Suprapubic skin (tissue), 4 donors: ENCODE data around the gene PDIA2. TPM values are rescaled to one million over a fixed set of nuclear protein-coding genes. Genes with fewer than 3 reads are reported as not detected.

Experiments used
- DNase-seq, 2 donors: peaks; one replicate each; pipeline ENCODE4 v3.0.0-alpha.2; 2019; ENCODE audit warnings: low spot score in 2 of 2
- H3K27ac ChIP-seq: fragments of 200-600 bp; sonication (generic); one replicate; pipeline ENCODE4 v1.5.1; 2019
- H3K27me3 ChIP-seq: fragments of 200-600 bp; sonication (generic); one replicate; pipeline ENCODE4 v1.5.1; 2019
- H3K36me3 ChIP-seq: fragments of 200-600 bp; sonication (generic); one replicate; pipeline ENCODE4 v1.5.1; 2019
- H3K4me1 ChIP-seq: fragments of 200-600 bp; sonication (generic); one replicate; pipeline ENCODE4 v1.5.1; 2019
- H3K4me3 ChIP-seq: fragments of 200-600 bp; sonication (generic); one replicate; pipeline ENCODE4 v1.5.1; 2019; ENCODE audit warnings: mild to moderate bottlenecking
- H3K9me3 ChIP-seq: fragments of 200-600 bp; sonication (generic); one replicate; pipeline ENCODE4 v1.5.1; 2019
- EP300 ChIP-seq: sonication (generic); formaldehyde crosslinking; IDR thresholded peaks from one replicate; pipeline ENCODE4 v1.6.1; 2017; ENCODE audit warnings: antibody characterized with exemption
- POLR2A ChIP-seq, 2 donors: fragments of 450-650 bp; IDR thresholded peaks; one replicate each; pipeline ENCODE4 v1.6.1; 2017; ENCODE audit warnings: antibody characterized with exemption in 2 of 2, mild to moderate bottlenecking in 2 of 2, moderate library complexity in 2 of 2
- POLR2AphosphoS5 ChIP-seq, 3 donors: sonication (generic); formaldehyde crosslinking; IDR thresholded peaks; one replicate each; pipeline ENCODE4 v1.6.1; 2017; ENCODE audit warnings: antibody characterized with exemption in 3 of 3
- WGBS: methylation state at CpG from one replicate; pipeline ENCODE4 v1.1.5; 2018; 5-methylcytosine and 5-hydroxymethylcytosine counted together
- total RNA-seq, 4 donors: library from RNA; depleted of rRNA; stranded (reverse); fragments of >200 nt; gene quantifications; one replicate each; pipeline ENCODE4 v1.1.0, GENCODE V29; 2016
- TF ChIP-seq, protein P1 (sequence below), 2 donors: fragments of 200-600 bp in 1 of 2; fragments of 450-650 bp in 1 of 2; sonication (generic) in 1 of 2; IDR thresholded peaks; one replicate each; pipeline ENCODE4 v1.5.1; 2016 to 2019; ENCODE audit warnings: antibody characterized with exemption in 2 of 2, mild to moderate bottlenecking in 1 of 2, moderate library complexity in 1 of 2

The PDIA2 gene
- not detected for total RNA-seq

DNA sequence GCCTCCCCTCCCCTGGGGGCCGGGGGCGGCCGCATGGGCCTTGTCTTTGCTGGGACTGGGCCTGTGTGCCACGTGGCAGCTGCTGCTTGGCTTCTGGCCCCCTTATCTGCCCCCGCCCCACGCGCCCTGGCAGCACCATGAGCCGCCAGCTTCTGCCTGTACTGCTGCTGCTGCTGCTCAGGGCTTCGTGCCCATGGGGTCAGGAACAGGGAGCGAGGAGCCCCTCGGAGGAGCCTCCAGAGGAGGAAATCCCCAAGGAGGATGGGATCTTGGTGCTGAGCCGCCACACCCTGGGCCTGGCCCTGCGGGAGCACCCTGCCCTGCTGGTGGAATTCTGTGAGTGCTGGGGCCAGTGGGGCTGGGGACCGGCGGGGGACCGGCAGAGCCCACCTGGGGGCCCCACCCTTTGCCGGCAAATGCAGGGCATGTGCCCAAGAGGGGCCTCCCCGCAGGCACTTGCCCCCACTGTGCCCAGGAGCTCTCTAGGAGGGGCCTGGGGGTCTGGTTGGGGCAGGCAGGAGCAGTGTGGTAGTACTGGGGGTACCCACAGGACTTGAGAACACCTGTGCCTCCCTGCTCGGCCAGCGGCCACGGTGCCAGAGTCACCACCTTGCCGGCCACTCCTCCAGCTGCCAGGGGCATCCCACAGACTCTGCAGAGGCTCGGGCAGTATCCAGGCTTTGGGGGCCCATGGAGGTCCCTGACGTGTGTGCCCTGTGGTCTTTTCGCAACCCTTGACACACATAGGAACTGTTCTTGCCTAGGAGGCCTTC is at the start of gene PDIA2:
Gene PDIA2 (plus strand): TSS at position 132 of the 773 bp plus-strand sequence. CDS start 6 bp downstream, at position 138.
- H3K4me3 ChIP-seq: no peak within 1 kb of the TSS
- DNase-seq: no peak
- WGBS: 68% methylated on average over 4 of the region's 25 CpGs
- H3K27ac ChIP-seq: no peak within 1 kb of the TSS
- peaks cover 28% of the 10 kb centered on the region for H3K4me1 ChIP-seq
- no peak for TF ChIP-seq POLR2AphosphoS5 (IDR thresholded peaks at IDR 0.05)
- no peak for TF ChIP-seq EP300
- no peak for TF ChIP-seq POLR2A (IDR thresholded peaks at IDR 0.05)
- TF ChIP-seq, protein P1, sequence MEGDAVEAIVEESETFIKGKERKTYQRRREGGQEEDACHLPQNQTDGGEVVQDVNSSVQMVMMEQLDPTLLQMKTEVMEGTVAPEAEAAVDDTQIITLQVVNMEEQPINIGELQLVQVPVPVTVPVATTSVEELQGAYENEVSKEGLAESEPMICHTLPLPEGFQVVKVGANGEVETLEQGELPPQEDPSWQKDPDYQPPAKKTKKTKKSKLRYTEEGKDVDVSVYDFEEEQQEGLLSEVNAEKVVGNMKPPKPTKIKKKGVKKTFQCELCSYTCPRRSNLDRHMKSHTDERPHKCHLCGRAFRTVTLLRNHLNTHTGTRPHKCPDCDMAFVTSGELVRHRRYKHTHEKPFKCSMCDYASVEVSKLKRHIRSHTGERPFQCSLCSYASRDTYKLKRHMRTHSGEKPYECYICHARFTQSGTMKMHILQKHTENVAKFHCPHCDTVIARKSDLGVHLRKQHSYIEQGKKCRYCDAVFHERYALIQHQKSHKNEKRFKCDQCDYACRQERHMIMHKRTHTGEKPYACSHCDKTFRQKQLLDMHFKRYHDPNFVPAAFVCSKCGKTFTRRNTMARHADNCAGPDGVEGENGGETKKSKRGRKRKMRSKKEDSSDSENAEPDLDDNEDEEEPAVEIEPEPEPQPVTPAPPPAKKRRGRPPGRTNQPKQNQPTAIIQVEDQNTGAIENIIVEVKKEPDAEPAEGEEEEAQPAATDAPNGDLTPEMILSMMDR (IDR thresholded peaks at IDR 0.05): no peak
- peaks cover 19% of the 10 kb centered on the region for H3K36me3 ChIP-seq
- H3K27me3 ChIP-seq: peaks cover 37% of the 10 kb centered on the region
- H3K9me3 ChIP-seq: no peaks in the 10 kb centered on the region

DNA sequence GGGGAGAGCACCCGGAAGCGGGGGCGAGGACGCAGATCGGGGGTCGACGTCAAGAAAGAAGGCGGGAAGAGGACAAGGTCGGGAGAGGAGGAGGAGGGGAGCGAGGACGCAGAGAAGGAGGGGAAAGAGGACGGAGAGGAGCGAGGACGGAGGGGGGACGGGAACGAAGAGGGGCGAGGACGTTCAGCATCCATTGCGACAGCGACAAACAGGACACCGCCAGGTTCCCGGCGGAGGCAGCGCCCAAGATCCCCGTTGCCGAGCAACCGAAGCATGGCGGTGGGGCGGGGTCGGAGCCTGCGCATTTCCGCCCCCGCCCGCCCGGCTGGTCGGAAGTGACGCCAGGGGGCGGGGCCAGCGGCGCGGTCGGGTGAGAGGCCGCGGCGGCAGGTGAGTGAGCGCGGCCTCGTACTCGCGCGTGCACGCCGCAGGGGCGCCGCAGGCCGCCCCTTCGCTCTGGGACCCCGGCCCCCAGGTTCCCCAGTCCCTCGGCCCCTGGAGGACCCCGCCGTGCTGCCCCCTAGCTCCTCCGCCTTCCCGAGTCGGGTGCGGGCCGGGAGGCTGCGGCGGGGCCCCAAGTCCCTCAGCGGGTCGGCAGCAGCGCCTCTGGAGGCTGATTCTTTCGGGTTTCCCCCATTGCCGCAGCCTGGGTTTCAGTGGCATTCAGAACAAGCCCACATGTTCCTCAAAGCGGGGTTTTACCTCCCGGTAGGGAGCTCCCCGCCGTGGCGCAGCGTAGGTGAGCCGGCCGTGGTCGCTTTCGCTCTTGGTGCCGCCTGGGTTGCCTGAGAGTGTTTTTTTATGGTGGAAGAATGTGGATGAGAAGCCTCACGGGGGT is 48.3 kb upstream of the PDIA2 start, which contains the start of gene FAM234A:
Gene FAM234A (plus strand): TSS at position 354 of the 838 bp plus-strand sequence. CDS start 19,593 bp downstream, outside the sequence.
- DNase-seq: peak; percentile 97
- WGBS: 1% methylated on average over 38 of the region's 85 CpGs
- Histone ChIP-seq H3K36me3 (no peaks in the 10 kb centered on the region), H3K4me1 (peaks cover 11% of the 10 kb centered on the region), H3K9me3 (no peaks in the 10 kb centered on the region), H3K27ac (peak within 1 kb of the TSS; percentile 95), H3K4me3 (peak within 1 kb of the TSS; percentile 65), H3K27me3 (no peaks in the 10 kb centered on the region)
- TF ChIP-seq POLR2A (IDR thresholded peaks at IDR 0.05) (peak; percentile 70 to 95), EP300 (no peak), POLR2AphosphoS5 (IDR thresholded peaks at IDR 0.05) (peak in 1 of 3 donors; percentile 66)
- TF ChIP-seq, protein P1 (IDR thresholded peaks at IDR 0.05): peak; percentile 21 to 37

DNA sequence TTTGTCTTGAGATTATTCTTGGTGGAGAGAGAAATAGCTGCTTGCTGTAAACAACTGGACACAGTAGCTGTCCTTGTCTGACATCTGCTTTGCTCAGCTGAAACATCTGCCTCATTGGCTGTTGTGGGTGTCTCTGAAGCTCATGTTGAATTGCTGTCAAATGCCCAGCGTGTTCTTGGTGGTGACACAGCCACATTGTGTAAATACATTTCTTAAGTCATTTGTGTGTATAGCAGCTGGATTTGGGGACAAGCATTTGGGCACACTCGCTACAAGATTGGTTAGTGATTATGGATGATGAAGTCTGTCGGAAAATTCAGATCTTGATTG is 43.1 kb upstream of the PDIA2 start:
- TF ChIP-seq EP300: no peak
- no peak for TF ChIP-seq POLR2A (IDR thresholded peaks at IDR 0.05)
- no peak for DNase-seq
- WGBS: 75% methylated on average over 3 of the region's 3 CpGs
- Histone ChIP-seq H3K4me3 (no peak overlapping the region), H3K4me1 (peaks cover 14% of the 10 kb centered on the region), H3K36me3 (no peaks in the 10 kb centered on the region), H3K9me3 (no peaks in the 10 kb centered on the region), H3K27me3 (no peaks in the 10 kb centered on the region), H3K27ac (peak overlapping the region; percentile 34)

- TF ChIP-seq, protein P1 (IDR thresholded peaks at IDR 0.05): no peak
- TF ChIP-seq POLR2AphosphoS5 (IDR thresholded peaks at IDR 0.05) (no peak), POLR2A (IDR thresholded peaks at IDR 0.05) (no peak), EP300 (no peak)
- no peak overlapping the region for H3K27ac ChIP-seq
- peaks cover 12% of the 10 kb centered on the region for H3K4me1 ChIP-seq
- no peaks in the 10 kb centered on the region for H3K27me3 ChIP-seq
- no peaks in the 10 kb centered on the region for H3K9me3 ChIP-seq
- no peak overlapping the region for H3K4me3 ChIP-seq
- DNase-seq: no peak
- no peaks in the 10 kb centered on the region for H3K36me3 ChIP-seq
- WGBS: 81% methylated on average over 7 of the region's 8 CpGs
Observed at GRCh38 chr16:240559-240958, 42.4 kb upstream of the PDIA2 start.

- no peaks in the 10 kb centered on the region for H3K27me3 ChIP-seq
- WGBS: 91% methylated on average over 10 of the region's 10 CpGs
- peak overlapping the region; percentile 5 for H3K27ac ChIP-seq
- DNase-seq: no peak
- peaks cover 9% of the 10 kb centered on the region for H3K4me1 ChIP-seq
- TF ChIP-seq POLR2A (IDR thresholded peaks at IDR 0.05) (no peak), EP300 (no peak), POLR2AphosphoS5 (IDR thresholded peaks at IDR 0.05) (no peak)
- TF ChIP-seq, protein P1 (IDR thresholded peaks at IDR 0.05): no peak
- no peak overlapping the region for H3K4me3 ChIP-seq
- no peaks in the 10 kb centered on the region for H3K36me3 ChIP-seq
- no peaks in the 10 kb centered on the region for H3K9me3 ChIP-seq
Observed at GRCh38 chr16:242281-242680, 40.7 kb upstream of the PDIA2 start.
